IPS-NIHi11 (cell line): ENCODE data around the gene GGA2.
"Not testable (repeated sequence)": the region's sequence is repeated elsewhere in the genome, so short reads cannot be mapped to it uniquely, and the experiment has no call there.

Experiments used
- DNase-seq: peaks from one replicate; pipeline ENCODE4 v3.0.0; 2012; ENCODE audit warnings: mixed read lengths, low spot score

Gene GGA2

GRCh38 chr16:23466162-23466885 lies 44.0 kb downstream of the GGA2 start:
- no peak for DNase-seq

GRCh38 chr16:23465179-23465578 lies 45.1 kb downstream of the GGA2 start:
- DNase-seq = no peak

- DNase-seq = no peak
Observed at GRCh38 chr16:23464196-23464595, 46.1 kb downstream of the GGA2 start.

- DNase-seq = peak; percentile 20
Observed at GRCh38 chr16:23462994-23463393, 47.3 kb downstream of the GGA2 start.

GRCh38 chr16:23453338-23454052 lies 56.8 kb downstream of the GGA2 start:
- DNase-seq = no peak

GRCh38 chr16:23452572-23453337 lies 57.5 kb downstream of the GGA2 start, which contains the start of gene COG7:
COG7 (minus strand) TSS chr16:23453189; CDS start chr16:23452994, 195 bp downstream.
- peak; percentile 90 for DNase-seq

GRCh38 chr16:23452221-23452571 lies 58.1 kb downstream of the GGA2 start:
- no peak for DNase-seq

GRCh38 chr16:23448392-23448791 lies 61.9 kb downstream of the GGA2 start:
- DNase-seq = no peak

- not testable (repeated sequence) for DNase-seq
Observed at GRCh38 chr16:23437542-23437941, 72.8 kb downstream of the GGA2 start.

GRCh38 chr16:23436951-23437350 lies 73.3 kb downstream of the GGA2 start:
- no peak for DNase-seq

- peak; percentile 79 for DNase-seq
Observed at GRCh38 chr16:23435500-23435899, 74.8 kb downstream of the GGA2 start.

GRCh38 chr16:23434380-23434779 lies 75.9 kb downstream of the GGA2 start:
- DNase-seq = peak; percentile 64

GRCh38 chr16:23433261-23433920 lies 76.9 kb downstream of the GGA2 start:
- DNase-seq = no peak

- peak; percentile 45 for DNase-seq
Observed at GRCh38 chr16:23432176-23433128, 77.8 kb downstream of the GGA2 start.

GRCh38 chr16:23428351-23428750 lies 81.9 kb downstream of the GGA2 start:
- no peak for DNase-seq

- DNase-seq = no peak
Observed at GRCh38 chr16:23424292-23424958, 85.9 kb downstream of the GGA2 start.

GRCh38 chr16:23423496-23424049 lies 86.7 kb downstream of the GGA2 start:
- no peak for DNase-seq

- DNase-seq = no peak
Observed at GRCh38 chr16:23420011-23420410, 90.3 kb downstream of the GGA2 start.

- no peak for DNase-seq
Observed at GRCh38 chr16:23416816-23417215, 93.5 kb downstream of the GGA2 start.

- DNase-seq = no peak
Observed at GRCh38 chr16:23414731-23415130, 95.6 kb downstream of the GGA2 start.
